NB4 (cell line): ENCODE measurements around the gene PLXNC1.

Source experiments
- CTCF ChIP-seq: IDR thresholded peaks from one replicate; pipeline ENCODE4 v1.5.1; 2012; ENCODE audit warnings: low read depth, low read length
- MAX ChIP-seq: IDR thresholded peaks from 2 replicates; pipeline ENCODE4 v1.6.1; 2011; ENCODE audit warnings: low read depth, low read length
- MYC ChIP-seq: IDR thresholded peaks from 2 replicates; pipeline ENCODE4 v1.6.1; 2011; ENCODE audit warnings: low read depth, low read length
- POLR2A ChIP-seq: IDR thresholded peaks from 2 replicates; pipeline ENCODE4 v1.6.1; 2011; ENCODE audit warnings: mild to moderate bottlenecking; ENCODE audit not compliant: insufficient read length; ENCODE audit errors: extremely low read depth

GRCh38 chr12:94297096-94297699, 148.8 kb downstream of the PLXNC1 start:
- no peak for TF ChIP-seq MYC
- no peak for TF ChIP-seq CTCF
- no peak for TF ChIP-seq POLR2A
- no peak for TF ChIP-seq MAX
